Right lobe of liver (tissue), 4 donors: ENCODE data around the gene SKAP2.

Experiments used
- POLR2A ChIP-seq: fragments of 450-650 bp; IDR thresholded peaks from one replicate; pipeline ENCODE4 v1.6.1; 2017; ENCODE audit warnings: antibody characterized with exemption, mild to moderate bottlenecking
- TF ChIP-seq, protein P1 (sequence below), 4 donors: fragments of 200-600 bp in 3 of 4; fragments of 450-650 bp in 1 of 4; IDR thresholded peaks; one replicate each; pipeline versions ENCODE4 v1.5.1 to v1.8.0; 2016 to 2022; ENCODE audit warnings: antibody characterized with exemption in 4 of 4, mild to moderate bottlenecking in 2 of 4
- donor health status: DM: no; HTN: no; CAD: no.
- donor health status: DM: no; HTN: no; CAD: no.
- donor health status: DM: no; HTN: yes; CAD: no.

DNA sequence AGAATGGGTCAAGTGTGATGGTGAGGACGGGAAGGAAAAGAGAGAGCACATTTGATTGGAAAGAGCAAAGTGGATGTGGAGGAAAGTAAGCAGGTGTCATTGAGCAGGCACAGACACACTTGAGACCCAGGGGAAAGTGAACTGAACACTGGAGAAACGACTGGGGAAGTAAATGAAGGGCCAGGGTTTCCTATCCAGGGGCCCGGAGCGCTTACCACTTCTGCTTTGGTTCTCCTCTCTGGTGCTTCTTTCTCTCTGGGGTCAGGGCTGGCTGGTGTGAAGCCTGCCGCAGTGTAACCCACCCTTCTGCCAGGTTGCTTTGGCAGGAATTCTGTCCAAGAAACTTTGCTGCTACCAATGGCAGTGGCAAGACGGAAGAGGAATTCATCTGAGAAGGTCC lies 219.3 kb downstream of the SKAP2 start:
- TF ChIP-seq, protein P1, sequence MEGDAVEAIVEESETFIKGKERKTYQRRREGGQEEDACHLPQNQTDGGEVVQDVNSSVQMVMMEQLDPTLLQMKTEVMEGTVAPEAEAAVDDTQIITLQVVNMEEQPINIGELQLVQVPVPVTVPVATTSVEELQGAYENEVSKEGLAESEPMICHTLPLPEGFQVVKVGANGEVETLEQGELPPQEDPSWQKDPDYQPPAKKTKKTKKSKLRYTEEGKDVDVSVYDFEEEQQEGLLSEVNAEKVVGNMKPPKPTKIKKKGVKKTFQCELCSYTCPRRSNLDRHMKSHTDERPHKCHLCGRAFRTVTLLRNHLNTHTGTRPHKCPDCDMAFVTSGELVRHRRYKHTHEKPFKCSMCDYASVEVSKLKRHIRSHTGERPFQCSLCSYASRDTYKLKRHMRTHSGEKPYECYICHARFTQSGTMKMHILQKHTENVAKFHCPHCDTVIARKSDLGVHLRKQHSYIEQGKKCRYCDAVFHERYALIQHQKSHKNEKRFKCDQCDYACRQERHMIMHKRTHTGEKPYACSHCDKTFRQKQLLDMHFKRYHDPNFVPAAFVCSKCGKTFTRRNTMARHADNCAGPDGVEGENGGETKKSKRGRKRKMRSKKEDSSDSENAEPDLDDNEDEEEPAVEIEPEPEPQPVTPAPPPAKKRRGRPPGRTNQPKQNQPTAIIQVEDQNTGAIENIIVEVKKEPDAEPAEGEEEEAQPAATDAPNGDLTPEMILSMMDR (IDR thresholded peaks at IDR 0.05) = no peak
- TF ChIP-seq POLR2A = no peak
